ENCODE results near the gene IL23A.

GRCh38 chr12:56297400-56297799 is 41.3 kb upstream of the IL23A start:
- no peak for TF ChIP-seq EZH2 (IDR thresholded peaks at IDR 0.05; ENCODE audit: low read depth)
- TF ChIP-seq CTCF (conservative IDR thresholded peaks at IDR 0.05), result no peak

All from PC-9 (cell line).